K562 (cell line): ENCODE data around the gene OR2H2. TPM values are rescaled to one million over a fixed set of nuclear protein-coding genes. Genes with fewer than 3 reads are reported as not detected.
A peak's percentile ranks its signal among the peaks of the same experiment; 100 is the strongest.

Experiments
- ATAC-seq: fragments of 200-7000 bp; cut with Tn5 transposase; 3 replicates; pipeline ENCODE4 v1.9.1; 2020; ENCODE audit warnings: moderate library complexity
- BruUV-seq: library from RNA; stranded (reverse); fragments of 400-500 nt; replicated peaks from 2 replicates; lab custom pipeline; 2021; lab: Mats Ljungman, UMichigan
- CTCF ChIA-PET: fragments of 300-600 bp; formaldehyde crosslinking; extraction: SDS; loops from one replicate; lab custom pipeline; 2021; ENCODE audit warnings: low intra/inter-chr PET ratio; lab: Yijun Ruan, JAX
- POLR2A ChIA-PET: fragments of 300-600, 350-650 bp; sonication (Branson Sonifier 250); formaldehyde crosslinking; extraction: SDS; loops from one replicate; lab custom pipeline; 2021; ENCODE audit warnings: antibody characterized with exemption, inconsistent platforms; lab: Yijun Ruan, JAX
- DNase-seq, 4 experiments: peaks; one replicate each; pipeline versions ENCODE4 v3.0.0 to v3.0.0-alpha.2; 2011 to 2018; ENCODE audit warnings: low spot score in 3 of 4, mixed read lengths in 3 of 4; ENCODE audit errors: extremely low read depth in 1 of 4
- FAIRE-seq: peaks from 2 replicates; lab custom pipeline; 2011; peaks lifted over from hg19 to GRCh38; lab: Jason Lieb, UNC
- H2AFZ ChIP-seq: 2 replicates; pipeline ENCODE4 v1.6.0; 2011; ENCODE audit warnings: low read depth, low read length, control low read depth, inconsistent platforms
- H3K27ac ChIP-seq: fragments of 200-600 bp; 3 replicates; pipeline ENCODE4 v1.8.0; 2011; ENCODE audit warnings: low read depth, mild to moderate bottlenecking, control low read depth, inconsistent platforms, low read length, moderate library complexity, mixed read lengths; ENCODE audit errors: extremely low read depth
- H3K27me3 ChIP-seq, 2 experiments: fragments of 300-600 bp in 1 of 2; 2 replicates in 1 of 2; 3 replicates in 1 of 2; pipeline versions ENCODE4 v1.6.0 to v1.8.0; 2011; ENCODE audit warnings: inconsistent platforms in 2 of 2, low read length in 2 of 2, mild to moderate bottlenecking in 1 of 2, mixed read lengths in 1 of 2, moderate library complexity in 1 of 2; ENCODE audit not compliant: control insufficient read depth in 2 of 2, insufficient read depth in 2 of 2
- H3K36me3 ChIP-seq: fragments of 300-600 bp; 3 replicates; pipeline ENCODE4 v1.8.0; 2011; ENCODE audit warnings: mild to moderate bottlenecking, low read length, inconsistent platforms; ENCODE audit not compliant: control insufficient read depth, insufficient read depth
- H3K4me1 ChIP-seq, 2 experiments: fragments of 200-600 bp in 1 of 2; replicated peaks in 1 of 2; 2 replicates in 1 of 2; 3 replicates in 1 of 2; pipeline versions ENCODE4 v1.5.1 to v1.8.0; 2011; ENCODE audit warnings: inconsistent platforms in 2 of 2, low read length in 2 of 2, mild to moderate bottlenecking in 1 of 2, mixed read lengths in 1 of 2, moderate library complexity in 1 of 2; ENCODE audit not compliant: control insufficient read depth in 2 of 2, insufficient read depth in 2 of 2
- H3K4me2 ChIP-seq: 2 replicates; pipeline ENCODE4 v1.6.1; 2011; ENCODE audit warnings: low read length, control low read depth, inconsistent platforms, mixed read lengths; ENCODE audit not compliant: insufficient read depth
- H3K4me3 ChIP-seq: fragments of 200-600 bp; sonication (generic), shearing (Covaris generic); 2 replicates; pipeline ENCODE4 v1.5.1; 2016; ENCODE audit warnings: control low read depth, inconsistent platforms
- H3K79me2 ChIP-seq: fragments of 200-600 bp; 3 replicates; pipeline ENCODE4 v1.8.0; 2011; ENCODE audit warnings: low read length, inconsistent platforms; ENCODE audit not compliant: control insufficient read depth, insufficient read depth
- H3K9ac ChIP-seq, 2 experiments: 2 replicates each; pipeline versions ENCODE4 v1.6.0 to v1.6.1; 2011; ENCODE audit warnings: low read depth in 2 of 2, low read length in 2 of 2, control low read depth in 1 of 2, inconsistent platforms in 1 of 2, mild to moderate bottlenecking in 1 of 2, mixed read lengths in 1 of 2; ENCODE audit not compliant: insufficient read depth in 1 of 2
- H3K9me1 ChIP-seq: one replicate; pipeline ENCODE4 v1.6.0; 2011; ENCODE audit warnings: inconsistent platforms, mild to moderate bottlenecking, low read length, moderate library complexity; ENCODE audit not compliant: control insufficient read depth, insufficient read depth
- H3K9me3 ChIP-seq: replicated peaks from 2 replicates; pipeline ENCODE4 v1.5.1; 2011; ENCODE audit warnings: low read depth, low read length, inconsistent platforms; ENCODE audit not compliant: control insufficient read depth, insufficient read depth
- H4K20me1 ChIP-seq: replicated peaks from 2 replicates; pipeline ENCODE4 v1.6.1; 2011; ENCODE audit warnings: low read length, inconsistent platforms, mixed read lengths; ENCODE audit not compliant: control insufficient read depth, insufficient read depth
- ASH1L ChIP-seq: fragments of 450-650 bp; IDR thresholded peaks from 2 replicates; pipeline ENCODE4 v1.6.1; 2018; ENCODE audit warnings: borderline replicate concordance, mild to moderate bottlenecking, low read depth; ENCODE audit not compliant: partially characterized antibody
- CREB5 ChIP-seq: fragments of 250-450 bp; sonication (Bioruptor Pico); IDR thresholded peaks from 2 replicates; pipeline ENCODE4 v1.5.0; 2020; ENCODE audit warnings: mild to moderate bottlenecking
- ESRRA ChIP-seq: fragments of 450-650 bp; IDR thresholded peaks from 2 replicates; pipeline ENCODE4 v1.6.1; 2014; ENCODE audit warnings: low read depth, mild to moderate bottlenecking, moderate library complexity, borderline replicate concordance
- FOXK2 ChIP-seq, 2 experiments: fragments of 450-650 bp; IDR thresholded peaks in 1 of 2; conservative IDR thresholded peaks in 1 of 2; 2 replicates each; pipeline ENCODE4 v1.6.1; 2016; ENCODE audit warnings: low read depth in 2 of 2, mild to moderate bottlenecking in 1 of 2
- FOXP4 ChIP-seq: sonication (generic); formaldehyde crosslinking; IDR thresholded peaks from 2 replicates; pipeline ENCODE4 v1.8.0; 2022; ENCODE audit warnings: mild to moderate bottlenecking, missing genetic modification reagents, borderline replicate concordance
- MTA3 ChIP-seq: fragments of 450-650 bp; formaldehyde crosslinking; IDR thresholded peaks from 2 replicates; pipeline ENCODE4 v1.6.1; 2017; ENCODE audit warnings: mild to moderate bottlenecking, borderline replicate concordance
- NCOA6 ChIP-seq: fragments of 450-650 bp; IDR thresholded peaks from 2 replicates; pipeline ENCODE4 v1.6.1; 2017; ENCODE audit warnings: mild to moderate bottlenecking
- NFE2L1 ChIP-seq: fragments of 450-650 bp; IDR thresholded peaks from 2 replicates; pipeline ENCODE4 v1.6.1; 2016; ENCODE audit warnings: missing genetic modification characterization, low read depth, mild to moderate bottlenecking, missing compliant biosample characterization, moderate library complexity, borderline replicate concordance
- PHF8 ChIP-seq: fragments of 200-600 bp; sonication (generic); IDR thresholded peaks from 2 replicates; pipeline ENCODE4 v1.6.1; 2012; ENCODE audit warnings: mixed run types, mild to moderate bottlenecking, inconsistent platforms, low read length, moderate library complexity, borderline replicate concordance
- THRB ChIP-seq: fragments of 450-650 bp; formaldehyde crosslinking; conservative IDR thresholded peaks from 2 replicates; pipeline ENCODE4 v1.4.0; 2022; ENCODE audit warnings: mild to moderate bottlenecking, missing genetic modification characterization
- ZBTB5 ChIP-seq: fragments of 450-650 bp; IDR thresholded peaks from 2 replicates; pipeline ENCODE4 v1.6.1; 2017; ENCODE audit warnings: antibody characterized with exemption
- ZNF77 ChIP-seq: fragments of 250-450 bp; sonication (Bioruptor Pico); IDR thresholded peaks from 2 replicates; pipeline ENCODE4 v1.5.0; 2020
- WGBS: fragments of 100-300 bp; shearing (Covaris generic); methylation state at CpG from one replicate; pipeline ENCODE4 v1.1.6; 2016; ENCODE audit warnings: low coverage, mixed read lengths; ENCODE audit not compliant: insufficient coverage; ENCODE audit errors: missing lambda C conversion rate; 5-methylcytosine and 5-hydroxymethylcytosine counted together
- in situ Hi-C: fragments of 300-500 bp; cut with MboI; formaldehyde crosslinking; loops from 4 replicates; pipeline ENCODE4 v1.15.0; 2018; ENCODE audit warnings: inconsistent platforms, mixed read lengths
- intact Hi-C: fragments of 100-400 bp; cut with micrococcal nuclease; formaldehyde crosslinking; loops from 2 replicates; pipeline ENCODE4 v1.14.2; 2022
- polyA plus RNA-seq, 8 experiments: library from polyadenylated mRNA; depleted of rRNA in 4 of 8; stranded (reverse) in 5 of 8; unstranded in 3 of 8; fragments of >200 nt; fragmentation: Nextera tagmentation in 2 of 8; fragmentation: Illumina TruSeq in 1 of 8; extraction: Ambion mirVana in 2 of 8; extraction: Trizol in 1 of 8; gene quantifications; 2 replicates each; pipeline versions ENCODE4 v1.2.1 to v1.2.3, GENCODE V29; 2011 to 2014; ENCODE audit warnings: inconsistent platforms in 1 of 8, missing spikeins in 1 of 8
- total RNA-seq, 7 experiments: library from RNA; depleted of rRNA in 6 of 7; stranded (reverse); fragments of >200 nt in 6 of 7; fragmentation: Illumina TruSeq in 2 of 7; extraction: Trizol in 2 of 7; gene quantifications; 2 replicates each; pipeline versions ENCODE4 v1.2.1 to v1.2.3, GENCODE V29; 2011 to 2021; ENCODE audit warnings: low replicate concordance in 1 of 7

Gene OR2H2
- total and polyA plus RNA-seq, 9 of the 15 experiments (the other 6 are each of a cell fraction or from before 2014, with no cell fraction given): not detected

GRCh38 chr6:29627755-29628418, 43.0 kb downstream of the OR2H2 start:
- Histone ChIP-seq H3K9ac (peak overlapping the region; percentile 86 to 94), H3K4me3 (peak overlapping the region; percentile 84)
- peak; percentile 94 to 98 (median 96) for DNase-seq
- no peak for TF ChIP-seq ASH1L
- TF ChIP-seq PHF8: peak; percentile 72; the same call in 1 of the 2 replicates
- TF ChIP-seq NCOA6: no peak
- 0 out of 2 replicates have a peak, but pooled peaks have one; percentile 1 for TF ChIP-seq FOXP4 (CRISPR knock-in tag)
- no peak for TF ChIP-seq NFE2L1
- no peak for TF ChIP-seq CREB5
- peak; percentile 29; the same call in 1 of the 2 replicates for TF ChIP-seq MTA3
- TF ChIP-seq FOXK2 (conservative IDR thresholded peaks at IDR 0.05 in 1 of 2, IDR thresholded peaks at IDR 0.05 in 1 of 2; ENCODE audit: low read depth in 2 of 2): no peak
- TF ChIP-seq ESRRA: no peak
- no peak for TF ChIP-seq ZBTB5
- TF ChIP-seq THRB (CRISPR knock-in tag): no peak
- TF ChIP-seq ZNF77 (CRISPR knock-in tag): no peak

More at GRCh38 chr6:29627755-29628418, 43.0 kb downstream of the OR2H2 start:
- H4K20me1 ChIP-seq: no peaks in the 10 kb centered on the region
- no peaks in the 10 kb centered on the region for H3K9me3 ChIP-seq
- POLR2A ChIA-PET: interaction anchor here (0.6 to 1.0 kb wide), 3 partner anchors 29 to 322 kb away, joined by 3 to 4 read pairs (median 3); no protein-coding TSS in a partner anchor
- H3K27ac ChIP-seq: peak overlapping the region; percentile 82
- H3K79me2 ChIP-seq: peaks cover 69% of the 10 kb centered on the region
- CTCF ChIA-PET: interaction anchor here (0.6 kb wide), 1 partner anchor 556 kb away, joined by 4 read pairs; no protein-coding TSS in a partner anchor
- FAIRE-seq: peak; percentile 79
- intact Hi-C loops: no loop called here
- BruUV-seq: no TSS peak
- H3K9me1 ChIP-seq: no peaks in the 10 kb centered on the region
- peak; percentile 45 for ATAC-seq
- H3K27me3 ChIP-seq: no peaks in the 10 kb centered on the region
- WGBS: 0% methylated on average over 2 of the region's 51 CpGs
- in situ Hi-C loops: no loop called here
- peaks cover 26% of the 10 kb centered on the region for H3K36me3 ChIP-seq
- H3K4me1 ChIP-seq: peaks cover 59 to 60% of the 10 kb centered on the region in 2 experiments
- peak overlapping the region; percentile 89 for H2AFZ ChIP-seq
- peak overlapping the region; percentile 97 for H3K4me2 ChIP-seq
